Heart left ventricle (tissue), 13 donors: ENCODE data around the gene GRIFIN.

Source experiments
- CTCF ChIP-seq, 12 donors: fragments of 200-600 bp; sonication (generic) in 4 of 12; IDR thresholded peaks; one replicate each; pipeline versions ENCODE4 v1.5.0 to v1.8.0; 2018 to 2022; ENCODE audit warnings: antibody characterized with exemption in 12 of 12, mild to moderate bottlenecking in 5 of 12
- POLR2A ChIP-seq, 2 donors: fragments of 450-650 bp; IDR thresholded peaks; one replicate each; pipeline ENCODE4 v1.6.1; 2017; ENCODE audit warnings: antibody characterized with exemption in 2 of 2, mild to moderate bottlenecking in 2 of 2, moderate library complexity in 2 of 2
- donor health status: ischemic (EF 13 %, LVEDD 7.1; RV severe dilation, severe dysfunction).
- donor health status: DM: no; HTN: yes; CAD: no.
- donor health status: DM: no; HTN: no; CAD: no.
- donor health status: ischemic (EF 25% LVEDD 6.9; RV normal size, moderate dysfunction).
- donor health status: ischemic (EF 25% LVEDD 5.7; RV mildly dilated, moderate dysfunction).
- donor health status: ischemic (EF 35%, LVEDD 5.7; RV mildly dilated, moderate dysfunction).
- donor health status: nonischemic (EF 11% LVEDD 7.7; RV severe dilation, severe dysfunction).
- donor health status: DM: yes; HTN: yes; CAD: no.
- donor health status: PGD.
- donor health status: ischemic (EF 29% LVEDD 5.4; RV normal size, mild dysfunction).
- donor health status: nonischemic (EF 23%, LVEDD 6.1; RV moderate dilation, normal function).

- TF ChIP-seq CTCF (IDR thresholded peaks at IDR 0.05) (no peak), POLR2A (IDR thresholded peaks at IDR 0.05) (no peak)
These were observed 551 bp downstream of the GRIFIN start for GRCh38 chr7:2475678-2476015.
